ENCODE measurements around the gene ZNF566. TPM values are rescaled to one million over a fixed set of nuclear protein-coding genes. Genes with fewer than 3 reads are reported as not detected.

Gene ZNF566
- total and polyA plus RNA-seq, 2 donors (not counting 3 experiments of a cell fraction or from before 2014, with no cell fraction given): 4.7 to 8.5 TPM

- no peak overlapping the region for H3K27ac ChIP-seq (ENCODE audit: insufficient read depth, low read depth, low read length)
- no peaks in the 10 kb centered on the region for H3K79me2 ChIP-seq (ENCODE audit: control insufficient read depth, insufficient read depth, low read length)
- no peak overlapping the region for H3K9ac ChIP-seq (replicated peaks; ENCODE audit: extremely low read depth, insufficient read depth, low read length)
- H3K9me3 ChIP-seq (replicated peaks; ENCODE audit: control insufficient read depth, insufficient read depth, low read length): peaks cover 2% of the 10 kb centered on the region
- FAIRE-seq (no peak), DNase-seq (ENCODE audit: low read depth, low spot score) (no peak)
- H3K9me1 ChIP-seq (replicated peaks; ENCODE audit: control insufficient read depth, extremely low read depth, insufficient read depth, low read length): no peaks in the 10 kb centered on the region
- no peaks in the 10 kb centered on the region for H4K20me1 ChIP-seq (replicated peaks; ENCODE audit: control insufficient read depth, extremely low read depth, insufficient read depth, low read length)
- H2AFZ ChIP-seq (ENCODE audit: low read depth, low read length): no peak overlapping the region
- no peaks in the 10 kb centered on the region for H3K4me1 ChIP-seq (ENCODE audit: control insufficient read depth, extremely low read depth, insufficient read depth, low read length)
- dilution Hi-C loops (cut with MboI; ENCODE audit: extremely low pct_ligation_motif_present, low sequenced_read_pairs) (no loop called here), intact Hi-C loops (cut with micrococcal nuclease) (no loop called here)
- H3K4me2 ChIP-seq (ENCODE audit: insufficient read depth, low read length): no peak overlapping the region
- CTCF ChIA-PET: no interaction called here
- no TSS peak for BruUV-seq (replicated peaks)
- no peaks in the 10 kb centered on the region for H3K36me3 ChIP-seq (ENCODE audit: control insufficient read depth in 2 of 2, extremely low read depth in 1 of 2, insufficient read depth in 2 of 2, low read length in 2 of 2)
- POLR2A ChIA-PET: no interaction called here
- no peak overlapping the region for H3K4me3 ChIP-seq (replicated peaks in 1 of 3; ENCODE audit: insufficient read depth in 1 of 3, low read depth in 1 of 3, low read length in 3 of 3)
- H3K27me3 ChIP-seq (ENCODE audit: control insufficient read depth in 2 of 2, insufficient read depth in 2 of 2, low read length in 2 of 2): no peaks in the 10 kb centered on the region
- TF ChIP-seq MYC (IDR thresholded peaks at IDR 0.05; ENCODE audit: low read depth, low read length) (no peak), FOS (IDR thresholded peaks at IDR 0.05; ENCODE audit: borderline replicate concordance, insufficient read depth, low read length) (no peak), JUN (IDR thresholded peaks at IDR 0.05; ENCODE audit: borderline replicate concordance, insufficient read depth, insufficient read length, low read depth) (no peak), EZH2 (IDR thresholded peaks at IDR 0.05; ENCODE audit: borderline replicate concordance, low read depth, low read length, severe bottlenecking) (no peak), MAX (IDR thresholded peaks at IDR 0.05; ENCODE audit: insufficient read depth, insufficient read length) (no peak), POLR2AphosphoS5 (IDR thresholded peaks at IDR 0.05; ENCODE audit: insufficient read depth, low read depth, low read length) (no peak), POLR2A (IDR thresholded peaks at IDR 0.05; ENCODE audit: low read depth, low read length) (no peak), CTCF (IDR thresholded peaks at IDR 0.05; ENCODE audit: extremely low read depth in 1 of 2, insufficient read depth in 1 of 2, low read depth in 1 of 2, low read length in 2 of 2) (no peak), GATA2 (IDR thresholded peaks at IDR 0.05; ENCODE audit: insufficient read depth, insufficient read length, low read depth, low read length) (no peak)
Observed at GRCh38 chr19:36508325-36508724, 19.0 kb upstream of the ZNF566 start.
